Ishikawa (cell line): ENCODE measurements around the gene RBM10.

Experiments used
- CEBPB ChIP-seq: IDR thresholded peaks from 2 replicates; pipeline ENCODE4 v1.6.1; 2012
- CREB1 ChIP-seq: IDR thresholded peaks from 2 replicates; pipeline ENCODE4 v1.6.1; 2012; ENCODE audit warnings: low read depth
- EGR1 ChIP-seq: IDR thresholded peaks from 2 replicates; pipeline ENCODE4 v1.6.1; 2012
- EP300 ChIP-seq: IDR thresholded peaks from 2 replicates; pipeline ENCODE4 v1.6.1; 2012; ENCODE audit warnings: borderline replicate concordance
- FOXM1 ChIP-seq: IDR thresholded peaks from 2 replicates; pipeline ENCODE4 v1.6.1; 2012; ENCODE audit warnings: low read depth, borderline replicate concordance
- MAX ChIP-seq: IDR thresholded peaks from 2 replicates; pipeline ENCODE4 v1.6.1; 2012
- NFIC ChIP-seq: IDR thresholded peaks from 2 replicates; pipeline ENCODE4 v1.6.1; 2012
- RAD21 ChIP-seq: IDR thresholded peaks from 2 replicates; pipeline ENCODE4 v1.6.1; 2012; ENCODE audit warnings: low read depth
- REST ChIP-seq: IDR thresholded peaks from 2 replicates; pipeline ENCODE4 v1.6.1; 2012; ENCODE audit warnings: low read depth, mild to moderate bottlenecking
- TAF1 ChIP-seq: IDR thresholded peaks from 2 replicates; pipeline ENCODE4 v1.6.1; 2012; ENCODE audit warnings: low read depth, mild to moderate bottlenecking
- TCF12 ChIP-seq: IDR thresholded peaks from 2 replicates; pipeline ENCODE4 v1.6.1; 2012; ENCODE audit warnings: low read depth
- TEAD4 ChIP-seq: IDR thresholded peaks from 2 replicates; pipeline ENCODE4 v1.6.1; 2012
- USF1 ChIP-seq: IDR thresholded peaks from 2 replicates; pipeline ENCODE4 v1.6.1; 2012
- YY1 ChIP-seq: IDR thresholded peaks from 2 replicates; pipeline ENCODE4 v1.6.1; 2012; ENCODE audit warnings: low read depth
- ZBTB7A ChIP-seq: IDR thresholded peaks from 2 replicates; pipeline ENCODE4 v1.6.1; 2012; ENCODE audit warnings: low read depth

The RBM10 gene

DNA sequence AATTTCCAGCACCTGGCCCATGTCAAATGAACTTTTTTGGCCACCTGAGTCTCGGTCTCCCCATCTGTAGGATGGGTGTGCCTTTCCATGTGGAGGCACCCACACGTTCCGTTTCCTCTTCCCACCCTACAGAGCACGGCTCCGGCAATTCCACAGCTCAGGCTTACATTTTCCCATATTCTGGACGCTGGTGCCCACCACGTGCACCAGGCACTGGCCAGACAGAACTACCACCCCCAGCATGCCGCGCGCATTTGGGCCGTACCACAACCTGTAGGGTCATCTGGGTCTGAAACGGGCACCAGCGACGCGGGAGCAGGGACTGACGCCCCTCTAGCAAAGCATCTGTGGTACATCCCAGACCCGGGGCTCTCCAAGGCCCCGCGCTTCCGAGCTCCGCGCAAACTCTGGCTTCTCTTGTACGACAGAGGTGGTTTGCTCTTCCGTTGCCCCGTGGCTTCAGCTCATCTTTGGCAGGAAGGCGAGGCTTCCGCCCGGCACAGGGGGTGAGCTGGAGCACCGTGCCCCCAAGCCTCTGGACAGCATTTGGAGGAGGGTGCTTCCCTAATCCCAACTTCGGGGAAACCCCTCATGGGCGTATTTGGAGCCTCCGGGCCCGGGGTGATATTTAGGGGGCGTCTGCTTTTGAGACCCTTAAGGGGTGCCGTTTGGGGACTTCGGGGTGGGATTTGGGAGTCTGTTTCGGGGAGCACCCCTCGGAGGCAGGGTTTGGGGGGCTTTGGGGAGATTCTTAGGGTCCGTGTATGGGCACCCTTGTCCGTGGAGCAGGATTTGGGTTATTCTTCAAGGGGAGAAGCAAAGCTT is 45.6 kb downstream of the RBM10 start:
- TF ChIP-seq TEAD4 = no peak
- TF ChIP-seq FOXM1 = no peak
- TF ChIP-seq CEBPB = no peak
- no peak for TF ChIP-seq CREB1
- no peak for TF ChIP-seq REST
- peak; percentile 77 for TF ChIP-seq USF1
- TF ChIP-seq RAD21 = no peak
- peak; percentile 46; the same call in 1 of the 2 replicates for TF ChIP-seq YY1
- TF ChIP-seq MAX = peak; percentile 96
- 0 out of 2 replicates have a peak, but pooled peaks have one; percentile 30 for TF ChIP-seq TCF12
- TF ChIP-seq EP300 = peak; percentile 46; the same call in 1 of the 2 replicates

GRCh38 chrX:47191331-47191730 is 46.3 kb downstream of the RBM10 start:
- TF ChIP-seq CEBPB (no peak), ZBTB7A (no peak), EP300 (no peak), EGR1 (no peak), USF1 (no peak)

- TF ChIP-seq YY1 = no peak
- TF ChIP-seq NFIC = no peak
- no peak for TF ChIP-seq RAD21
- TF ChIP-seq MAX = no peak
- TF ChIP-seq ZBTB7A = no peak
- no peak for TF ChIP-seq REST
These were observed 46.9 kb downstream of the RBM10 start for GRCh38 chrX:47191806-47192401.

- TF ChIP-seq RAD21 (peak; percentile 76), USF1 (no peak), FOXM1 (no peak), ZBTB7A (no peak), CREB1 (no peak), YY1 (peak; percentile 89), MAX (no peak), TAF1 (peak; percentile 44), CEBPB (no peak), TEAD4 (peak; percentile 62), EGR1 (no peak), EP300 (no peak)
These were observed 48.6 kb downstream of the RBM10 start, which contains the start of gene UBA1 for GRCh38 chrX:47193475-47194193. TSS of gene UBA1 (plus strand) at chrX:47193829. CDS start at chrX:47198803, 4,974 bp downstream.
